Neural progenitor cell (in vitro differentiated cells): ENCODE measurements around the gene HLA-DMA. TPM values are rescaled to one million over a fixed set of nuclear protein-coding genes. Genes with fewer than 3 reads are reported as not detected.

ENCODE experiments used
- DNase-seq: peaks from one replicate; pipeline ENCODE4 v3.0.0-alpha.2; 2016; ENCODE audit warnings: low spot score
- H2AFZ ChIP-seq: fragments of 200-600 bp; sonication (generic); replicated peaks from 2 replicates; pipeline ENCODE4 v1.6.1; 2016; ENCODE audit warnings: antibody characterized with exemption
- H3F3A ChIP-seq: fragments of 200-600 bp; sonication (generic); 2 replicates; pipeline ENCODE4 v1.6.1; 2016; ENCODE audit warnings: antibody characterized with exemption, low read depth
- H3K27ac ChIP-seq: fragments of 200-600 bp; sonication (generic); 2 replicates; pipeline ENCODE4 v1.5.1; 2016; ENCODE audit warnings: mild to moderate bottlenecking
- H3K27me3 ChIP-seq: fragments of 200-600 bp; sonication (generic); 2 replicates; pipeline ENCODE4 v1.6.1; 2016; ENCODE audit warnings: mild to moderate bottlenecking, moderate library complexity
- H3K36me3 ChIP-seq: fragments of 200-600 bp; sonication (generic); 2 replicates; pipeline ENCODE4 v1.5.1; 2016
- H3K4me1 ChIP-seq: fragments of 200-600 bp; sonication (generic); 2 replicates; pipeline ENCODE4 v1.6.1; 2016; ENCODE audit warnings: mixed run types
- H3K4me2 ChIP-seq: fragments of 200-600 bp; sonication (generic); 2 replicates; pipeline ENCODE4 v1.6.1; 2016
- H3K4me3 ChIP-seq: fragments of 200-600 bp; sonication (generic); 2 replicates; pipeline ENCODE4 v1.5.1; 2016
- H3K79me2 ChIP-seq: fragments of 200-600 bp; sonication (generic); 2 replicates; pipeline ENCODE4 v1.6.1; 2016; ENCODE audit warnings: low read depth
- H3K9ac ChIP-seq: fragments of 200-600 bp; sonication (generic); 2 replicates; pipeline ENCODE4 v1.6.1; 2016
- H3K9me3 ChIP-seq: fragments of 200-600 bp; sonication (generic); 2 replicates; pipeline ENCODE4 v1.5.1; 2016; ENCODE audit warnings: low read depth
- H4K20me1 ChIP-seq: fragments of 200-600 bp; sonication (generic); 2 replicates; pipeline ENCODE4 v1.6.1; 2016; ENCODE audit warnings: low read depth
- H3K27ac Mint-ChIP-seq: 3 replicates; pipeline ENCODE4 v1.8.0; 2021; ENCODE audit warnings: mixed read lengths
- H3K27me3 Mint-ChIP-seq: 2 replicates; pipeline ENCODE4 v1.8.0; 2022; ENCODE audit warnings: low read depth, mild to moderate bottlenecking, inconsistent platforms, moderate library complexity, mixed read lengths; ENCODE audit not compliant: insufficient read depth
- H3K36me3 Mint-ChIP-seq: 3 replicates; pipeline ENCODE4 v1.8.0; 2021; ENCODE audit warnings: mixed read lengths
- H3K4me1 Mint-ChIP-seq: 3 replicates; pipeline ENCODE4 v1.8.0; 2021; ENCODE audit warnings: mixed read lengths
- H3K4me3 Mint-ChIP-seq: 3 replicates; pipeline ENCODE4 v1.8.0; 2021; ENCODE audit warnings: mild to moderate bottlenecking, moderate library complexity, mixed read lengths
- H3K9me3 Mint-ChIP-seq: 3 replicates; pipeline ENCODE4 v1.8.0; 2020; ENCODE audit warnings: mixed read lengths
- EZH2 ChIP-seq: fragments of 200-600 bp; sonication (generic); IDR thresholded peaks from 2 replicates; pipeline ENCODE4 v1.6.1; 2017; ENCODE audit warnings: antibody characterized with exemption, mild to moderate bottlenecking, moderate library complexity
- EZH2phosphoT487 ChIP-seq: fragments of 200-600 bp; sonication (generic); IDR thresholded peaks from 2 replicates; pipeline ENCODE4 v1.6.1; 2017; ENCODE audit warnings: antibody characterized with exemption
- total RNA-seq: library from RNA; depleted of rRNA; stranded (reverse); fragments of >200 nt; gene quantifications from 2 replicates; pipeline ENCODE4 v1.2.3, GENCODE V29; 2015; ENCODE audit warnings: low replicate concordance
- TF ChIP-seq, protein P1 (sequence below): fragments of 200-600 bp; sonication (generic); IDR thresholded peaks from 2 replicates; pipeline ENCODE4 v1.5.1; 2017; ENCODE audit warnings: antibody characterized with exemption, mild to moderate bottlenecking

HLA-DMA gene
- total RNA-seq, 1 donor from 2014 or later: 11.9 TPM

DNA sequence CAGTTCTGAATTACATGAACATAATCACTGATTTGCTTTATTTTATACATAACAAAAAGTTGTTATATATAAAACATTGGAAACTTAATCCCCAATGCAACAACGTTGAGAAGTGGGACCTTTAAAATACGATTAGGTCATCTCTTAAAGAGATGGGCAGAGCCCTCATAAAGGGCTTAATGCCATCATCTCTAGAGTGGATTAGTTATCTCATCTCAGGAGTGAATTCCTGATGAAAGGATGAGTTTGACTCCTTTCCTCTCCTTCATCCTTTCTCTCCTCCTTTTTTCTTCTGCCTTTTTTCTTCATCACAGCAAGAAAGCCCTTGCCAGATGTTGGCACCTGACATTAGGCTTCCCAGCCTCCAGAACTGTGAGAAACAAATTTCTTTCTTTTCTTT is 42.6 kb upstream of the HLA-DMA start:
- TF ChIP-seq EZH2phosphoT487: no peak
- TF ChIP-seq EZH2: no peak
- TF ChIP-seq, protein P1, sequence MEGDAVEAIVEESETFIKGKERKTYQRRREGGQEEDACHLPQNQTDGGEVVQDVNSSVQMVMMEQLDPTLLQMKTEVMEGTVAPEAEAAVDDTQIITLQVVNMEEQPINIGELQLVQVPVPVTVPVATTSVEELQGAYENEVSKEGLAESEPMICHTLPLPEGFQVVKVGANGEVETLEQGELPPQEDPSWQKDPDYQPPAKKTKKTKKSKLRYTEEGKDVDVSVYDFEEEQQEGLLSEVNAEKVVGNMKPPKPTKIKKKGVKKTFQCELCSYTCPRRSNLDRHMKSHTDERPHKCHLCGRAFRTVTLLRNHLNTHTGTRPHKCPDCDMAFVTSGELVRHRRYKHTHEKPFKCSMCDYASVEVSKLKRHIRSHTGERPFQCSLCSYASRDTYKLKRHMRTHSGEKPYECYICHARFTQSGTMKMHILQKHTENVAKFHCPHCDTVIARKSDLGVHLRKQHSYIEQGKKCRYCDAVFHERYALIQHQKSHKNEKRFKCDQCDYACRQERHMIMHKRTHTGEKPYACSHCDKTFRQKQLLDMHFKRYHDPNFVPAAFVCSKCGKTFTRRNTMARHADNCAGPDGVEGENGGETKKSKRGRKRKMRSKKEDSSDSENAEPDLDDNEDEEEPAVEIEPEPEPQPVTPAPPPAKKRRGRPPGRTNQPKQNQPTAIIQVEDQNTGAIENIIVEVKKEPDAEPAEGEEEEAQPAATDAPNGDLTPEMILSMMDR: no peak
- Mint-ChIP-seq H3K4me3 (no peak overlapping the region), H3K36me3 (no peaks in the 10 kb centered on the region), H3K9me3 (peaks cover 5% of the 10 kb centered on the region), H3K27ac (no peak overlapping the region), H3K4me1 (no peaks in the 10 kb centered on the region), H3K27me3 (peaks cover 9% of the 10 kb centered on the region)
- no peaks in the 10 kb centered on the region for H3K9me3 ChIP-seq
- H3F3A ChIP-seq: no peaks in the 10 kb centered on the region
- H3K27me3 ChIP-seq: peaks cover 47% of the 10 kb centered on the region
- no peak overlapping the region for H3K4me2 ChIP-seq
- H3K4me1 ChIP-seq: no peaks in the 10 kb centered on the region
- H3K9ac ChIP-seq: no peak overlapping the region
- no peak overlapping the region for H2AFZ ChIP-seq
- no peaks in the 10 kb centered on the region for H3K36me3 ChIP-seq
- DNase-seq: no peak
- H3K27ac ChIP-seq: no peak overlapping the region
- H4K20me1 ChIP-seq: no peaks in the 10 kb centered on the region
- H3K4me3 ChIP-seq: no peak overlapping the region
- no peaks in the 10 kb centered on the region for H3K79me2 ChIP-seq

DNA sequence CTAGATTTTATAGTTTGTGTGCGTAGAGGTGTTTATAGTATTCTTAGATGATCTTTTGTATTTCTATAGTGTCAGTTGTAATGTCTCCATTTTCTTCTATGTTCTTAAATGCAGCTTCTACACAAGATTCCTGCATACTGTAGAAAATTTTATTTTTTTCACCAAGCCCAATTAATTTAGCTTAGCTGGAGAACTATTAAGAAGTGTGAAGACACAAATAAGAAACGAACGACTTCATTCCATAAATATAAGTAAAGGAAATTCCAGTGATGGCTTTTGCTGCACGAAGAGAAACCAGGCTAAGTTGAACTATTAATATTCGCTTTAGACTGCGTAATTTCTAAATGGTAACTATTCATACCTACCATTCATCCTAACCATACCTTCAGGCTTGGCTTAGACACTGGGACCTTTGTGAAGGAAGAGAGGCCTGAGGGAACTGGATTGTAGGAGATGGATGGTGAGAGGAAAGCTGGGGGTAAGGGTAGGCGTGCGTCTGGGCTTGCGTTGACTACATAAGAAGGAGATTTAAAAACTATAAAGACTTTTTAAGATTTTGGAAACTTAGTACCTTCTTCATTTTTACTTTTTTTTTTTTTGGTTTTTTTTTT is 40.6 kb upstream of the HLA-DMA start:
- no peak overlapping the region for H3K27ac Mint-ChIP-seq
- no peak overlapping the region for H3K4me3 Mint-ChIP-seq
- no peak for TF ChIP-seq EZH2
- Histone ChIP-seq H4K20me1 (no peaks in the 10 kb centered on the region), H3K36me3 (no peaks in the 10 kb centered on the region), H3K4me1 (no peaks in the 10 kb centered on the region), H3K27me3 (peaks cover 40% of the 10 kb centered on the region), H3K79me2 (no peaks in the 10 kb centered on the region), H3K4me2 (no peak overlapping the region), H3K27ac (no peak overlapping the region), H2AFZ (no peak overlapping the region), H3F3A (no peaks in the 10 kb centered on the region), H3K9ac (no peak overlapping the region), H3K4me3 (no peak overlapping the region), H3K9me3 (no peaks in the 10 kb centered on the region)
- peaks cover 5% of the 10 kb centered on the region for H3K9me3 Mint-ChIP-seq
- peaks cover 5% of the 10 kb centered on the region for H3K27me3 Mint-ChIP-seq
- H3K4me1 Mint-ChIP-seq: no peaks in the 10 kb centered on the region
- H3K36me3 Mint-ChIP-seq: no peaks in the 10 kb centered on the region
- no peak for DNase-seq

DNA sequence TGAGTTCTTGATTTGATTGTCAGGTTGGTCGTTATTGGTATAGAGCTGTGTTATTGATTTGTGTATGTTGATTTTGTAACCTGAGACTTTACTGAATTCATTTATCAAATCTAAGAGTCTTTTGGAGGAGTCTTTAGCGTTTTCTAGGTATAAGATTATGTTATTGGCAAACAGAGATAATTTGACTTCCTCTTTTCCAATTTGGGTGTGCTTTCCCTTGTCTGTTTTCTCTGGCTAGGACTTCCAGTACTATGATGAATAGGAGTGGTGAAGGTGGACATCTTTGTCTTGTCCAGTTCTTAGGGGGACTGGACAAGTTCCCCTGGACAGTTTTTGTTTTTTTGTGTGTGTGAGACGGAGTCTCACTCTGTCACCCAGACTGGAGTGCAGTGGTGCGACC is 39.1 kb upstream of the HLA-DMA start:
- Histone ChIP-seq H3K27me3 (peaks cover 25% of the 10 kb centered on the region), H3K4me2 (no peak overlapping the region)
- H3K4me3 Mint-ChIP-seq: no peak overlapping the region

DNA sequence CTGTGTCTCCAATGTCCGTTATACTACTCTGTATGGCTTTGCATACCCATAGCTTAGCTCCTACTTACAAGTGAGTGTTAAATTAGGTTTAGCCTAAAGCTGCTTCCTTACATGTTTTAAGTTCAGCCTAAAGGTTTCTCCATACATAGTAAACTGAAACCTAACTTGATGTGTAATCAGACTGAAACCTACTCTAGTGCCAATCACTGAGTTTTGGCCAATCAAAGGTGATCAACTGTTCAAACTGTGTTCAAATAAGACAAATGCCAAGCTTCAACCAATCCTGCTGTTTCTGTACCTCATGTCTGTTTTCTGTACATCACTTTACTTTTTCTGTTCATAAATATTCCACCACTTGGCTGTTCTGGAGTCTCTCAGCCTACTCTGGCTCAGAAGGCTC is 36.5 kb upstream of the HLA-DMA start:
- no peak overlapping the region for H2AFZ ChIP-seq
- peaks cover 7% of the 10 kb centered on the region for H3K27me3 ChIP-seq
- H3K27ac ChIP-seq: no peak overlapping the region
- no peak overlapping the region for H3K9ac ChIP-seq
- H3K4me3 ChIP-seq: no peak overlapping the region
- Mint-ChIP-seq H3K4me3 (no peak overlapping the region), H3K27me3 (no peaks in the 10 kb centered on the region), H3K27ac (no peak overlapping the region), H3K36me3 (no peaks in the 10 kb centered on the region), H3K4me1 (peaks cover 4% of the 10 kb centered on the region), H3K9me3 (peaks cover 5% of the 10 kb centered on the region)
- no peaks in the 10 kb centered on the region for H3K4me1 ChIP-seq
- no peak for DNase-seq
- no peak for TF ChIP-seq EZH2
- no peak for TF ChIP-seq EZH2phosphoT487
- TF ChIP-seq, protein P1: no peak
- no peaks in the 10 kb centered on the region for H3K79me2 ChIP-seq
- no peaks in the 10 kb centered on the region for H3K36me3 ChIP-seq
- H3K4me2 ChIP-seq: no peak overlapping the region
- peaks cover 4% of the 10 kb centered on the region for H3F3A ChIP-seq
- peaks cover 4% of the 10 kb centered on the region for H4K20me1 ChIP-seq
- H3K9me3 ChIP-seq: no peaks in the 10 kb centered on the region

More for the DNA sequence above, 39.1 kb upstream of the HLA-DMA start:
- TF ChIP-seq, protein P1: no peak
- TF ChIP-seq EZH2 (no peak), EZH2phosphoT487 (no peak)
- H3K4me1 Mint-ChIP-seq: no peaks in the 10 kb centered on the region
- no peaks in the 10 kb centered on the region for H3F3A ChIP-seq
- no peak overlapping the region for H3K27ac ChIP-seq
- H3K27me3 Mint-ChIP-seq: no peaks in the 10 kb centered on the region
- no peak for DNase-seq
- H3K9me3 ChIP-seq: no peaks in the 10 kb centered on the region
- no peaks in the 10 kb centered on the region for H3K36me3 Mint-ChIP-seq
- peaks cover 5% of the 10 kb centered on the region for H3K9me3 Mint-ChIP-seq
- no peak overlapping the region for H3K27ac Mint-ChIP-seq
- no peak overlapping the region for H2AFZ ChIP-seq
- H3K4me3 ChIP-seq: no peak overlapping the region
- no peaks in the 10 kb centered on the region for H4K20me1 ChIP-seq
- no peaks in the 10 kb centered on the region for H3K4me1 ChIP-seq
- H3K79me2 ChIP-seq: no peaks in the 10 kb centered on the region
- no peaks in the 10 kb centered on the region for H3K36me3 ChIP-seq
- H3K9ac ChIP-seq: no peak overlapping the region
